LNCaP clone FGC (cell line): ENCODE data around the gene STPG4.
"Not testable (repeated sequence)": the region's sequence is repeated elsewhere in the genome, so short reads cannot be mapped to it uniquely, and the experiment has no call there.

ENCODE experiments used
- DNase-seq: peaks from one replicate; pipeline ENCODE4 v3.0.0-alpha.2; 2011; ENCODE audit warnings: low read depth
- H3K4me3 ChIP-seq: 2 replicates; pipeline ENCODE4 v1.5.1; 2011; ENCODE audit warnings: mild to moderate bottlenecking, low read depth, low read length, control low read depth
- CTCF ChIP-seq: IDR thresholded peaks from 2 replicates; pipeline ENCODE4 v1.5.1; 2012; ENCODE audit warnings: mild to moderate bottlenecking; ENCODE audit not compliant: control insufficient read depth, insufficient read depth; ENCODE audit errors: extremely low read depth

Gene STPG4

DNA sequence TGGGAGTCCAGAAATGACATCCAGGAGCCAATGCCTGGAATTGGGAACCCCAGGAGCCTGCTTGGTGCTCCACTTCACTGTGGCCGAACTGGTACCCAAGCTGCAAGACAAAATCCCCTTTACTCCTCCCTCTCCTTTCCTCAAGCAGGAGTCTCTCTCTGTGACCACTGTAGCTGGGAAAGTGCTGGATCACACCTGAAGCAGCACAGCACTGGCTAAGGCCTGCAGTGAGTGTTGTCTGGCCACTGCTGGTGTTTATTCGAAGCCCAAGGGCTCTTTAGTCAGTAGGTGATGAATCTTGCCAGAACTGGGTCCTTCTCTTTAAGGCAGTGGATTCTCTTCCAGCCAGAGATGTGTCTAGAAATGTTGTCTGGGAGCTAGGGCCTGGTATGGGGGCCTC lies 26.4 kb downstream of the STPG4 start:
- no peak for TF ChIP-seq CTCF
- no peak overlapping the region for H3K4me3 ChIP-seq
- no peak for DNase-seq

DNA sequence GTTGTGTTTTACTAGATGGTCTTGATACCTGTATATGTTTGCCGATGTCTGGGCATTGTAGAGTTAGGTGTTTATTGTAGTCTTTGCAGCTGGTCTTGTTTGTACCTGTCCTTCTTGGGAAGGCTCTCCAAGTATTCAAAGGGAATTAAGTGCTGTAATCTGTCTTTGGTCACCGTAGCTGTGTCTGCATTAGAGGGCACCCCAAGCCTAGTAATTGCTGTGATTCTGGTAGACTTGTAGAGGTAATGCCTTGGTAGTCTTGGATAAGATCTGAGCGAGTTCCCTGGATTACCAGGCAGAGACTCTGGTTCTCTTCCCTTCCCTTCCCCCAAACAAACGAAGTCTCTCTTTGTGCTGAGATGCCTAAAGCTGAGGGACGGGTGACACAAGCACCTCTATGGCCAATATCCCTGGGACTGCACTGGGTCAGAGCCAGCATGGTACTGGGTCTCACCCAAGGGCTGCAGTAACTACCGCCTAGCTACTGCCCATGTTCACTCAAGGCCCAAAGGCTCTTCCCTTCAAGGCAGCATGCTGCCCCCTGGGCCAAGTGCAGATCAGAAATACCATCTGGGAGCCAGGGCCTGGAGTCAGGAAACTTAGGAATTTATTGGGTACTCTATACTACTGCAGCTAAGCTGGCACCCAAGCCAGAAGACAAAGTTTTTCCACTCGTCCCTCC lies 27.1 kb downstream of the STPG4 start:
- 0 out of 2 replicates have a peak, but pooled peaks have one; percentile 13 for TF ChIP-seq CTCF
- no peak for DNase-seq
- no peak overlapping the region for H3K4me3 ChIP-seq

- DNase-seq = no peak
- no peak overlapping the region for H3K4me3 ChIP-seq
- TF ChIP-seq CTCF = no peak
These were observed 28.3 kb downstream of the STPG4 start for GRCh38 chr2:47126783-47127182.

DNA sequence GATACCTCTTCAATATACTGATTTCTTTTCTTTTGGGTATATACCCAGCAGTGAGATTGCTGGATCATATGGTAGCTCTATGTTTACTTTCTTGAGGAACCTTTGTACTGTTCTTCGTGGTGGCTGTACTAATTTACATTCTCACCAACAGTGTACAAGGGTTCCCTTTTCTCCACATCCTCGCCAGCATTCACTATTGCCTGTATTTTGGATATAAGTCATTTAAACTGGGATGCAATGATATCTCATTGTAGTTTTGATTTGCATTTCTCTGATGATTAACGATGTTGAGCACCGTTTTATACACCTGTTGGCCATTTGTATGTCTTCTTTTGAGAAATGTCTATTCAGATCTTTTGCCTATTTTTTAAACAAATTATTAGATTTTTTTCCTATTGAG lies 30.4 kb downstream of the STPG4 start:
- not testable (repeated sequence) for H3K4me3 ChIP-seq, DNase-seq

GRCh38 chr2:47120424-47120823 lies 34.7 kb downstream of the STPG4 start:
- not testable (repeated sequence) for H3K4me3 ChIP-seq, DNase-seq

DNA sequence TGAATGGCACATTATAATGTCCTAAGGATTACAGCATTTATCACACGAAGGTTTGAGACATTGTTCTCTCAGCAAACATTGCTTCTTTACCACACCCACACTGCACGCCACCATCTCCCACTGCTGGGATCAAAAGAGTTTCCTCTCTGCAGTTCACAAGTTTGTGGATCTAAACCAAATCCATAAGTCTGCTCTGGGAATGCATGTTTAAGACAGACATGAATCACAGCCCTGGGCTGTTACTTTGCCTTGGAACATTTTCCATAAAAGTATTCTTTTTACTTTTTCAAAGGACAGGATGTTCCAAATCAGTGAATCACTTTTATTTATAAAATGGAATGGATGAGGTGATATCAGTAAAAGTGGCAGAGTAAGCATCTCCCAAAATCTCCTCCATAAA lies 36.1 kb downstream of the STPG4 start:
- no peak for DNase-seq
- TF ChIP-seq CTCF = no peak
- no peak overlapping the region for H3K4me3 ChIP-seq

DNA sequence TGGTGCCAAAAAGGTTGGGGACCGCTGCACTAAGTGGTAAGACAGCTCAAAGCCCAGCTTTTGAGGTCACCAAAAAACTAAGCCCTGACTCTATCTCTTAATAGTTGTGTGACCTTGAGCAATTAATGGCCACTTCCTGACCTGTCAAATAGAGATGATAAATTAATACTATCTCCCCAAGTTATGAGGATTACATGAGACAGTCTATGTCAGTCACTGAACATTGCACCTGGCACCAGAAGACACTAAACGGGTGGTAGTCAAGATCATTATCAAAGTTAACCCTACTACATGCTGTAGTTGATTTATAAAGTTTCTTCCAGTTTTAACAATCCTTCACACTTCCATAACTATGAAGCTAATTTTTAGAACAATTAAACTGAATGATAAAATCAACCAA lies 36.5 kb downstream of the STPG4 start:
- DNase-seq = no peak
- no peak for TF ChIP-seq CTCF

GRCh38 chr2:47112665-47113435 lies 42.3 kb downstream of the STPG4 start:
- no peak overlapping the region for H3K4me3 ChIP-seq
- no peak for TF ChIP-seq CTCF
- no peak for DNase-seq

More for the DNA sequence above, 36.5 kb downstream of the STPG4 start:
- H3K4me3 ChIP-seq = no peak overlapping the region
